CD4-positive, alpha-beta memory T cell (primary cell): ENCODE results near the gene UGT1A7. TPM values are rescaled to one million over a fixed set of nuclear protein-coding genes. Genes with fewer than 3 reads are reported as not detected.

Experiments
- polyA plus RNA-seq, 2 donors: library from polyadenylated mRNA; unstranded; fragments of 300-500 nt; fragmentation: Illumina TruSeq; gene quantifications; one replicate each; pipeline ENCODE4 v1.2.3, GENCODE V29; 2021
- total RNA-seq, 2 experiments: library from RNA; stranded (reverse); gene quantifications; one replicate each; pipeline ENCODE4 v1.2.3, GENCODE V29; 2021

UGT1A7 gene
- total and polyA plus RNA-seq, 4 experiments from 2014 or later = not detected

Other genes starting within 250 kb of the UGT1A7 start
- 10 to 100 TPM; 18.4 to 21.6 TPM for gene USP40, start 115.1 kb upstream of the UGT1A7 start, total RNA-seq
- gene USP40, start 115.1 kb upstream of the UGT1A7 start, polyA plus RNA-seq = 1 to 10 TPM; 4.4 to 5.1 TPM
- not detected for gene UGT1A8, start 64.3 kb upstream of the UGT1A7 start, total RNA-seq
- gene UGT1A8, start 64.3 kb upstream of the UGT1A7 start, polyA plus RNA-seq = not detected
- not detected for gene UGT1A10, start 45.5 kb upstream of the UGT1A7 start, total RNA-seq
- not detected for gene UGT1A10, start 45.5 kb upstream of the UGT1A7 start, polyA plus RNA-seq
- not detected for gene UGT1A9, start 10.0 kb upstream of the UGT1A7 start, total RNA-seq
- gene UGT1A9, start 10.0 kb upstream of the UGT1A7 start, polyA plus RNA-seq = not detected
- gene UGT1A6, start 11.0 kb downstream of the UGT1A7 start, total RNA-seq = not detected
- not detected for gene UGT1A6, start 11.0 kb downstream of the UGT1A7 start, polyA plus RNA-seq
- not detected for gene UGT1A5, start 31.0 kb downstream of the UGT1A7 start, total RNA-seq
- not detected for gene UGT1A5, start 31.0 kb downstream of the UGT1A7 start, polyA plus RNA-seq
- gene UGT1A4, start 36.8 kb downstream of the UGT1A7 start, total RNA-seq = not detected
- not detected for gene UGT1A4, start 36.8 kb downstream of the UGT1A7 start, polyA plus RNA-seq
- gene UGT1A3, start 47.1 kb downstream of the UGT1A7 start, total RNA-seq = not detected
- gene UGT1A3, start 47.1 kb downstream of the UGT1A7 start, polyA plus RNA-seq = not detected
- not detected for gene UGT1A1, start 78.4 kb downstream of the UGT1A7 start, total RNA-seq
- gene UGT1A1, start 78.4 kb downstream of the UGT1A7 start, polyA plus RNA-seq = not detected
- not detected for gene MROH2A, start 96.4 kb downstream of the UGT1A7 start, total RNA-seq
- gene MROH2A, start 96.4 kb downstream of the UGT1A7 start, polyA plus RNA-seq = not detected
- under 1 TPM; 0.19 to 0.44 TPM for gene HJURP, start 172.6 kb downstream of the UGT1A7 start, total RNA-seq
- gene HJURP, start 172.6 kb downstream of the UGT1A7 start, polyA plus RNA-seq = not detected
- gene TRPM8, start 235.5 kb downstream of the UGT1A7 start, total RNA-seq = not detected
- gene TRPM8, start 235.5 kb downstream of the UGT1A7 start, polyA plus RNA-seq = not detected